T-helper 22 cell (primary cell): Measurements from ENCODE around the gene TEAD1.

Experiments
- DNase-seq: peaks from one replicate; pipeline ENCODE4 v3.0.0-alpha.2; 2020; ENCODE audit warnings: low read depth

The TEAD1 gene

DNA sequence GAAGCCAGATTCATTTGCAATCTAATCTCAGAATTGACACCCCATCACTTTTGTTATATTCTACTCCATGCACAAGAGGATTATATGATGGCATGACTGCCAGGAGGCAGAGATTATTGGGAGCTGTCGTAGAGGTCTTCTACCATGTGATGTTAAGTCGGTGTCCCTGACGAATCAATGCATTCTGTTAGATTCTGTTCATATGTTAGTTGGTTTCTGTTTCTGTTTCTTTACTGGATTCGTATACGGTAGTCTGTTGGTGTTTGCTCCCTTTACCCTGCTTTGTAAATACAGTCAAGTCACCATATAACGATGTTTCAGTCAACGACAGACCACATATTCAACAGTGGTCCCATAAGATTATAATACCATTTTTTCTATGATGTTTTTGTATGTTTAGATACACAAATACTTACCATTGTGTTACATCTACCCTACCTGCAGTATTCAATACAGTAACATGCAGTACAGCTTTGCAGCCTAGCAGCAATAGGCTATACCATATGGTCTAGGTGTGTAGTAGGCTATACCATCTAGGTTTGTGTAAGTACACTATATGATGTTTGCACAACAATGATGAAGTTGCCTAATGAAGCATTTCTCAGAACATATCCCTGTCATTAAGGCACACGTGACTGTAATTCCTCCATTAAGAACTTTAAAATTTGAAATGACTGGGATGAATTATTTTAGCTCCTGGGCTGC lies 312.1 kb downstream of the TEAD1 start:
- no peak for DNase-seq

DNA sequence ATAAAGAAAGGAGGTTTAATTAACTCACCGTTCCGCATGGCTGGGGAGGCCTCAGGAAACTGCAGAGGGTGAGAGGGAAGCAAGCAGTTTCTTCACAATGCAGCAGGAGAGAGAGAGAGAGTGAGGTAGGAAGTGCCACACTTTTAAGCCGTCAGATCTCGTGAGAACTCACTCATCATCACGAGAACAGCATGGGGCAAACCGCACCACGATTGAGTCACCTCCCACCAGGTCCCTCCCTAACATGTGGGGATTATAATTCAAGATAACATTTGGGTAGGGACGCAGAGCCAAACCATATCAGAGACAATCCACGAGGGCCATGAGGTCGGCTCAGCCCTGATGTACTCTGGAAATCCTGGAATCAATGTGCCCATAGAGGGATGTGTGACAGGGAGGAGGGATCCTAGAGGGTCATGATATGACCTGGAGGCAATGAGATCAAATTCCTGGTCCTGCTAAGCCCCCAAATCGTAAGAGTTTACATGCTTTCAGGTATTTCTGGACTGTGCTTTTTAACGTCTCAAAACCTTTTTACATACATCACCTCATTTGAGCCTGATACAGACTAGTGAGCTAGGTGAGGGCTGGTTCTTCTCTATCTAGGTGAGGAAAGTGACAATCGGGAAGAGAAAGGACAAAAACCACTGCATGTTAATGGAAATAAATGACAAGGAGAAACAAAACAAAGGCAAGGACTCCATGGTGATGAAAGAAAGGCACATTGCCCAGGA lies 315.4 kb downstream of the TEAD1 start:
- no peak for DNase-seq

DNA sequence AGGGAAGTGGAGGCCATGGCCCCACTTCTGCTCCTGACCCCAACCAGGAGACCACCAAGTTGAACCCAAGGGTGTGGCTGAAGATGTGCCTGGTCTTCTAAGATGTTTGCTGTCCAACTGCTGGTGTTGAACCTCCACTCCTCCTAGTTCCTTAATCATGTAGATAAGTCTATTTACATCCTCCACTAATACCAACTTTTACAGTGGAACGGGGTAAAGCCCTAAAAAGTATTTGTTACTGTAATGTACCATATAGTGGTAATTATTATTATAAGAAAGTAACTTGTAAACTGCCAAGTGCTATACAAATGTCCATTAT lies 315.9 kb downstream of the TEAD1 start:
- DNase-seq, result no peak

DNA sequence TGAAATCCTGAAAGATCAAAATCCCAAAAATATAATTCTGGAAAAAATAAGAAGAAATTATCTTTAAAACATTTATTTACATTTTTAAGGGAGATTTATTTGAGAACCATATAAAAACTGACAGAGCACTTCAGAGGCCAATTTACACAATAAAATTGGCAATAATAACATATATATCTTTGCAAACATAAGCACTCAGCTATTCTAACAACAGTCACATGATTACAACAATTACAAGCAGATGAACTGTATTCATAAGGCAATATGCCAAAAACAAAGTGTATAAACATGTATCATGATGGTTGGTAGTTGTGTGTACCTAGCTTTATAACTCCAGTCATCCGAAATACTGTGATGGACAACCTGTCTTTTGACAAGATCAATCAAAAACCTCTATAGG lies 317.2 kb downstream of the TEAD1 start:
- no peak for DNase-seq

DNA sequence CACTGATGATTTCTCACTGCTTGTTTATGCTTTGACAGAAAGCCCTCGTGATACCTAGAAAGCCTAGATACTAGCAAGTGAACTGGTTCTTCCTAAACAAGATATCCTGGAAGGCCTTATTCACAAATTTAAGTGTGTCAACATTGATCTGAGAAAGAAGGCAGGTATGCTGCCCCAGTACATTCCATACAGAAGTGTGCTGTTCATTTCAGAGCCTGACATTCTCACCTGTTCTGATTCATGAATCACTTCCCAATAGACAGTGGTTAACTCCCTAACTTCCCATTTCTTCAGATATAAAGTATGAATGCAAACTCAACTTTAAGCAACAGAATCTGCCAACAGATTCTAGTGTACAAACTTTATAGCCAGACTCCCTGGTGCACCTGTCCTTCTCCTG lies 319.4 kb downstream of the TEAD1 start:
- no peak for DNase-seq
